Measurements from ENCODE around the gene PRR14.
A peak's percentile ranks its signal among the peaks of the same experiment; 100 is the strongest.
"Not testable (repeated sequence)": the region's sequence is repeated elsewhere in the genome, so short reads cannot be mapped to it uniquely, and the experiment has no call there.

Gene PRR14

GRCh38 chr16:30688701-30689100, 37.9 kb downstream of the PRR14 start:
- Histone ChIP-seq H3K27me3 (ENCODE audit: control insufficient read depth, insufficient read depth, low read length) (peaks cover 98% of the 10 kb centered on the region), H3K4me1 (ENCODE audit: control insufficient read depth, insufficient read depth, low read length) (peaks cover 9% of the 10 kb centered on the region), H3K9me3 (ENCODE audit: control insufficient read depth, insufficient read depth, low read length) (no peaks in the 10 kb centered on the region), H3K9ac (ENCODE audit: low read depth, low read length) (no peak overlapping the region), H3K36me3 (ENCODE audit: control insufficient read depth, insufficient read depth, low read length) (no peaks in the 10 kb centered on the region), H3K4me3 (ENCODE audit: low read depth, low read length) (no peak overlapping the region)

GRCh38 chr16:30691907-30692306, 41.1 kb downstream of the PRR14 start:
- H3K9me3 ChIP-seq (ENCODE audit: control insufficient read depth, insufficient read depth, low read length): no peaks in the 10 kb centered on the region
- no peak overlapping the region for H3K9ac ChIP-seq (ENCODE audit: low read depth, low read length)
- H3K27me3 ChIP-seq (ENCODE audit: control insufficient read depth, insufficient read depth, low read length): peaks cover 93% of the 10 kb centered on the region
- no peak overlapping the region for H3K4me3 ChIP-seq (ENCODE audit: low read depth, low read length)
- H3K4me1 ChIP-seq (ENCODE audit: control insufficient read depth, insufficient read depth, low read length): peaks cover 9% of the 10 kb centered on the region
- no peaks in the 10 kb centered on the region for H3K36me3 ChIP-seq (ENCODE audit: control insufficient read depth, insufficient read depth, low read length)

- H3K36me3 ChIP-seq (ENCODE audit: control insufficient read depth, insufficient read depth, low read length): no peaks in the 10 kb centered on the region
- H3K4me3 ChIP-seq (ENCODE audit: low read depth, low read length): no peak overlapping the region
- no peaks in the 10 kb centered on the region for H3K9me3 ChIP-seq (ENCODE audit: control insufficient read depth, insufficient read depth, low read length)
- H3K4me1 ChIP-seq (ENCODE audit: control insufficient read depth, insufficient read depth, low read length): peaks cover 9% of the 10 kb centered on the region
- no peak overlapping the region for H3K9ac ChIP-seq (ENCODE audit: low read depth, low read length)
- H3K27me3 ChIP-seq (ENCODE audit: control insufficient read depth, insufficient read depth, low read length): peaks cover 93% of the 10 kb centered on the region
These were observed 41.8 kb downstream of the PRR14 start for GRCh38 chr16:30692396-30693064.

DNA sequence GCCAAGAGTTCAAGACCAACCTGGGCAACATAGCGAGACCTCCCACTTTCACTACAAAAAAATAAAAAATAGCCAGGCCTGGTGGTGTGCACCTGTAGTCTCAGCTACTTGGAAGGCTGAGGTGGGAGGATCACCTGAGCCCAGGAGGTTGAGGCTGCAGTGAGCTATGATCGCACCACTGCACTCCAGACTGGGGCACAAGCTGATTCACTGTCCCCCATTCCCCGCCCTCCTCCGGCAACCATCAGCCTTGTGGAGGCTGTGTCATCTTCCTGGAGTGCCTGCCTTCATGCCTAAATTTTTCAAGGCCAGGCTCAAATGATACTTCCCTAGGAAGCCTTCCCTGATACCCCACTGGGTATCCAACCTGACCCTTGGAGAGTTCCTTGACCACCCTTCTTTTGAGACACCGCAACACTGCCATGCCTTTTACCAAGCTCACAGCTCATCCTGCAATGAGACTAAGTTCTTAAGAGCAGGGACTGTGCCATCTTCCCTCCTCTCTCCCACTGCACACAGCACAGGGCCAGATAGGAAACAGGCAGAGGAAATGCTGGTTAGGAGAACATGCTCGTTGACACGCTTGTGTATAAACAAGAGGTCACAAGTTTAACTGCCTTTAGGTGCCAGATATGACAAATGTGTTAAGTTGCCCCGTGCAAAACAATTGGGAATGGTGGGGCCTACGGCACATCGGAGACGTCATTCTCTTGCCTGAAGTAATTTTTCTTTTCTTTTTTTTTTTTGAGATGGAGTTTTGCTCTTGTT, 44.4 kb downstream of the PRR14 start:
- H3K36me3 ChIP-seq (ENCODE audit: control insufficient read depth, insufficient read depth, low read length): peaks cover 2% of the 10 kb centered on the region
- no peaks in the 10 kb centered on the region for H3K9me3 ChIP-seq (ENCODE audit: control insufficient read depth, insufficient read depth, low read length)
- H3K4me1 ChIP-seq (ENCODE audit: control insufficient read depth, insufficient read depth, low read length): peaks cover 9% of the 10 kb centered on the region
- no peak overlapping the region for H3K9ac ChIP-seq (ENCODE audit: low read depth, low read length)
- H3K4me3 ChIP-seq (ENCODE audit: low read depth, low read length): no peak overlapping the region
- H3K27me3 ChIP-seq (ENCODE audit: control insufficient read depth, insufficient read depth, low read length): peaks cover 70% of the 10 kb centered on the region

- not testable (repeated sequence) for H3K4me1 ChIP-seq (ENCODE audit: control insufficient read depth, insufficient read depth, low read length); H3K36me3 ChIP-seq (ENCODE audit: control insufficient read depth, insufficient read depth, low read length); H3K4me3 ChIP-seq (ENCODE audit: low read depth, low read length); H3K9ac ChIP-seq (ENCODE audit: low read depth, low read length); H3K9me3 ChIP-seq (ENCODE audit: control insufficient read depth, insufficient read depth, low read length)
- peaks cover 54% of the 10 kb centered on the region for H3K27me3 ChIP-seq (ENCODE audit: control insufficient read depth, insufficient read depth, low read length)
These were observed 45.9 kb downstream of the PRR14 start for GRCh38 chr16:30696646-30697045.

DNA sequence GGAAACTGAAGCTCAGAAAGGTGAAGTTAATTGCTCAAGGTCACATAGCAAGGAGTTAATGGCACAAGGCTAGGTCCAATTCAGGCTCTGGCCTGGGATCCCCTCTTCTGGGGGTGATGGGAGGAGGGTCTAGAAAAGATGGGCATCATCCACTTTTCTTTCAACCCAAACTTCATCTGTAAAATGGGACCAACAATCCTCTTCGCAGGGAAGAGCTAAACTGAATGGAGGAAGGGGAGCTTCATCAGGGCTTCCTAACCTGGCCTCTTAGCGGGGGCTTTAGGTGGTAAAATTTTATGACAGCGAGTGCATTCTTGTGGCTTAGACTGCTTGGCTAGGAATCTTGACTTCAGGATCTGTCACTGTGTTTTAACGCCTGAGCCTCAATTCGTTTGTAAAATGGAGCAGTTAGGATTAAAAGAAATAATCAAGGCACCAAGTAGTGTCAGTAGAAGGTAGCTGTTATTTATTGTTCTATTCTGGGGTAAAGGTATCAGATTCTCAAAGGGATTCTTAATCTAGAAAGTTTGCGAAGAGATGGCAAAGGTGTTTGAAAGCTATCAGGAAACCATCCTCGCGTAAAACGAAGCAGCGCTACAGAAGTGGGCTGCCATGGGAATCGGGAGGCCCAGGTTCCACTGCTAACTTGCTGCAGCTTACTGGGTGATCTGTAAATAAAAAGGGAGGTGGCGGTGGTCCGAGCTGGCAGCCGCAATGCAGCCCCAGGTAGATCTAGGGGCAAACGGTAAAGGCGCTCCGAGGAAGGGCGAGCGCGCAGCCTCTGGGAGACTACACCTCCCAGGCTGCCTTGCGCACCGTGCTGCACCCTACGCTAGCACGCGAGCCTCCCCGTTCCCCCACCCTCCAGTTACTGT, 46.7 kb downstream of the PRR14 start:
- H3K9ac ChIP-seq (ENCODE audit: low read depth, low read length): peak overlapping the region; percentile 100
- no peaks in the 10 kb centered on the region for H3K4me1 ChIP-seq (ENCODE audit: control insufficient read depth, insufficient read depth, low read length)
- peaks cover 46% of the 10 kb centered on the region for H3K27me3 ChIP-seq (ENCODE audit: control insufficient read depth, insufficient read depth, low read length)
- H3K9me3 ChIP-seq (ENCODE audit: control insufficient read depth, insufficient read depth, low read length): no peaks in the 10 kb centered on the region
- H3K36me3 ChIP-seq (ENCODE audit: control insufficient read depth, insufficient read depth, low read length): peaks cover 9% of the 10 kb centered on the region
- H3K4me3 ChIP-seq (ENCODE audit: low read depth, low read length): peak overlapping the region; percentile 96

DNA sequence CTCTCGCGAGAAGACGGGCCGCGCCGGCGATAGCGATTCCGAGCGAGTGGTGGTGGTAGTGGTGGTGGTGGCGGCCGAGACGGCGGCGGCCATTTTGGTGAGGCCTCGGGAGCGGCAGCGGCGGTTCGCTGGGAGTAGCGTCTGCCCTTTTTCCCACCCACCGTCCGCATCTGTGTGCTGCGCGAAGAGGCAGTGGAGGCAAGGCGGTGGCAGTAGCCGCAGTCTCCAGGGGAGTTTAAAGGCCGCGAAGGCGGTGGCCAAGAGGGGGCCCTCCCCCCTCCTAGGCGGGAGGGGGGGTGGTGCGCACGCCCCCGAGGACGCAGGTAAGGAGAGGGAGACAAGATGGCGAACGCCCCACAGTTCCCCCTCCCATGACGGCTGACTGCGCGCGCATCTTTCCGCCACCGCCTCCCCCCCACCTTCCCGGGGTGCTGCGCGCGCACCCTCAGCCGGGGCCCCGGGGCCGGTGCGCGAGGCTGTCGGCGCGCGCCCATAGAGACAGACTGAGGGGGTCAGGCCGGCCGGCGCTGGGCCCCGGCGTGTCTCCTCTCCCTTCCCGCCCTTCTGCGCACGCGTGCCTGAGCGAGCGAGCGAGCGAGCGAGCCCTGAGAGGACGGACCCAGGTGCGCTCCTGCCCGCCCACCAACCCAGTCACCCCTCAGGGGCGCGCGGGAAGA, 47.5 kb downstream of the PRR14 start:
- Histone ChIP-seq H3K9me3 (ENCODE audit: control insufficient read depth, insufficient read depth, low read length) (no peaks in the 10 kb centered on the region), H3K4me3 (ENCODE audit: low read depth, low read length) (peak overlapping the region; percentile 96), H3K9ac (ENCODE audit: low read depth, low read length) (peak overlapping the region; percentile 100), H3K27me3 (ENCODE audit: control insufficient read depth, insufficient read depth, low read length) (peaks cover 38% of the 10 kb centered on the region), H3K36me3 (ENCODE audit: control insufficient read depth, insufficient read depth, low read length) (peaks cover 12% of the 10 kb centered on the region), H3K4me1 (ENCODE audit: control insufficient read depth, insufficient read depth, low read length) (no peaks in the 10 kb centered on the region)

DNA sequence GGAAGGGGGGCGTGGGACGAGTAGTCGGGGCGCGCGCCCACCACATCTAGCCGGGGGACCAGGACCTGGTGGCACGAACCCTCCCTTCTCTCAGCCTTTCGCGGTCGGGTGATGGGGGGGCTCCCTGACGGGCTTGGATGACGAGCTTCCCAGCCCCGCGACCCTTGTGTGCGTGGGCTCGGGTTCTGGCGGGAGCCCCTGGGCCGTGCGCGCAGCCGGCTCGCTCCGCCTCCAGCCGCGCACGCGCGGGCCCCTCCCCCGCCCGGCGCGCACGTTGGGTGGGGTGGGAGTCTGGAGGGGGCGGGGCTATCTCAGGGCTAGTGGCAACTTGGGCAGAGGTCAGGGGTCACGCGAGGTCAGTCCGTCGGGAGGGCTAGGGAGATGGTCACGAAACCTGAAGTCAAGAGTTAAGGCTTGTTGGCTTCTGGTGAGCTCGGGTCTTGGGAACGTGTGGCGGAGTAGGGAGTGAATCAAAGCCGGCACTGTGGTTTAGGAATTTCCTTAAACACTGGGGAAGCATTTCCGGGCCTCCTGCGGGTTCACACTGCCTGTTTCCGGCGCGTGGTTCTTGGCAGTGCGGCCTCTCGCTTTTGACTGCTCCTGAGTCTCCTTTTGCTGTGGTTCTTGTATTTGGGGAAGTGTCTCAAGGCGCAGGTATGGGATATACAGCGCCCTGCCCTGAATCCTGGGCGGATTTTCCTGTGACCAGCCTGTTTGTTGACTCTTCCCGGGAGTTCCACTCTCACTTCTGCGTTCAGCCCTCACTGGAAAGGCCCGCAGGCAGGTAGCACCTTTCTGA, 48.3 kb downstream of the PRR14 start, which contains the start of gene SRCAP:
Gene SRCAP (plus strand): TSS at position 356 of the 799 bp plus-strand sequence. CDS start 1,654 bp downstream, outside the sequence.
- H3K9me3 ChIP-seq (ENCODE audit: control insufficient read depth, insufficient read depth, low read length): no peaks in the 10 kb centered on the region
- H3K4me1 ChIP-seq (ENCODE audit: control insufficient read depth, insufficient read depth, low read length): no peaks in the 10 kb centered on the region
- peak within 1 kb of the TSS; percentile 96 for H3K4me3 ChIP-seq (ENCODE audit: low read depth, low read length)
- peak within 1 kb of the TSS; percentile 100 for H3K9ac ChIP-seq (ENCODE audit: low read depth, low read length)
- peaks cover 15% of the 10 kb centered on the region for H3K36me3 ChIP-seq (ENCODE audit: control insufficient read depth, insufficient read depth, low read length)
- peaks cover 31% of the 10 kb centered on the region for H3K27me3 ChIP-seq (ENCODE audit: control insufficient read depth, insufficient read depth, low read length)

DNA sequence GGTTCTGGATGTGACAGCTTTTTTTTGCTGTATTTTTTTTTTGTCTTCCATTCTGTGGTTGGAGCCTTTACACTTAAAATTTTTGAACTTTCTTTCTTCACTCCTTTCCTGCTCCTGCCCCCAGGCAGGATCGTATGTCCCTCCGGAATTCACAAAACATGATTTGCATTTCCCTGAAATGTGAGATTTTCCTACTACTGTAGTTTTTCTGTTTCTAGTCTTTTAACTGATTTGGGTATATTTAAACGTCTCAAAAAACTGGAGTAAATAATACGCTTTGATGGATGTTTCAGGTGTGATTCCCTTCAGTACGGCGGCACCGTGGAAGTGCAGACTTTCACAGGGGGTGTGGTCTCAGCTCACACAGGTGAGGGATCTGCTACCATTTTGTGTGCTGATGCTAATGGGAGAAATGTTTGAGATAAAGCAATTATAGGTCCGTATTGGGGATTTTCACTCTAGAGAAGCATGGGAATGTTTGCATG, 48.9 kb downstream of the PRR14 start:
- Histone ChIP-seq H3K4me1 (ENCODE audit: control insufficient read depth, insufficient read depth, low read length) (no peaks in the 10 kb centered on the region), H3K36me3 (ENCODE audit: control insufficient read depth, insufficient read depth, low read length) (peaks cover 22% of the 10 kb centered on the region), H3K9me3 (ENCODE audit: control insufficient read depth, insufficient read depth, low read length) (no peaks in the 10 kb centered on the region), H3K4me3 (ENCODE audit: low read depth, low read length) (peak overlapping the region; percentile 96), H3K9ac (ENCODE audit: low read depth, low read length) (peak overlapping the region; percentile 60), H3K27me3 (ENCODE audit: control insufficient read depth, insufficient read depth, low read length) (peaks cover 26% of the 10 kb centered on the region)

DNA sequence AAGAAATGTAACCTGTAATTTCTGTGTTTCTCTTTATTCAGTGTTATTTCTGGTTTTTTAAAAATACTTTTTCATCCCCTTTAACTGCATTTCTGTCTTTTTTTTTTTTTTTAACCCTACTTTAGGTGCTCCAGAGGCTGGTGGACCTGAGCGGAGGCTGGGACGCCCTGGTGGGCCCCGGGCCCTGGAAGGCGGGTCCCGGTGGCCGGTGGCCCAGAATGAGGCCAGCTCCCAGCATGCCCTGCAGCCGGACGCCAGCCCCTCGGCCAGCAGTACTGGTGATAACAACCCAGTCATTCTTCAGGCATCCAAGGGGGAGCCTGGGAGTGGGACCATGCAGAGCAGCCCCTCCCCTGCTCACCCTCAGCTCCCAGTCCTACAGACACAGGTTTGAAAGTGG, 49.7 kb downstream of the PRR14 start:
- Histone ChIP-seq H3K36me3 (ENCODE audit: control insufficient read depth, insufficient read depth, low read length) (peaks cover 23% of the 10 kb centered on the region), H3K27me3 (ENCODE audit: control insufficient read depth, insufficient read depth, low read length) (peaks cover 18% of the 10 kb centered on the region), H3K4me3 (ENCODE audit: low read depth, low read length) (no peak overlapping the region), H3K9me3 (ENCODE audit: control insufficient read depth, insufficient read depth, low read length) (no peaks in the 10 kb centered on the region), H3K4me1 (ENCODE audit: control insufficient read depth, insufficient read depth, low read length) (no peaks in the 10 kb centered on the region), H3K9ac (ENCODE audit: low read depth, low read length) (no peak overlapping the region)

Measured in iPS-15b (cell line).